Mononuclear cell (primary cell): ENCODE measurements around the gene RESP18. TPM values are rescaled to one million over a fixed set of nuclear protein-coding genes. Genes with fewer than 3 reads are reported as not detected.
"Not testable (repeated sequence)": the region's sequence is repeated elsewhere in the genome, so short reads cannot be mapped to it uniquely, and the experiment has no call there.

Source experiments
- H3K27me3 ChIP-seq: 2 replicates; pipeline ENCODE4 v1.6.0; 2011; ENCODE audit warnings: low read length, control low read depth; ENCODE audit not compliant: insufficient read depth
- H3K4me1 ChIP-seq: 2 replicates; pipeline ENCODE4 v1.5.1; 2011; ENCODE audit warnings: mild to moderate bottlenecking, low read length, control low read depth; ENCODE audit not compliant: insufficient read depth
- H3K4me3 ChIP-seq: 2 replicates; pipeline ENCODE4 v1.5.1; 2011; ENCODE audit warnings: mild to moderate bottlenecking, low read length, moderate library complexity
- H3K9me3 ChIP-seq: 2 replicates; pipeline ENCODE4 v1.5.1; 2011; ENCODE audit warnings: low read depth, mild to moderate bottlenecking, control low read depth, low read length
- total RNA-seq: library from RNA; depleted of rRNA; stranded (reverse); fragments of >200 nt; gene quantifications from one replicate; pipeline ENCODE4 v1.2.3, GENCODE V29; 2012

Gene RESP18
- total RNA-seq, 1 donor: not detected

DNA sequence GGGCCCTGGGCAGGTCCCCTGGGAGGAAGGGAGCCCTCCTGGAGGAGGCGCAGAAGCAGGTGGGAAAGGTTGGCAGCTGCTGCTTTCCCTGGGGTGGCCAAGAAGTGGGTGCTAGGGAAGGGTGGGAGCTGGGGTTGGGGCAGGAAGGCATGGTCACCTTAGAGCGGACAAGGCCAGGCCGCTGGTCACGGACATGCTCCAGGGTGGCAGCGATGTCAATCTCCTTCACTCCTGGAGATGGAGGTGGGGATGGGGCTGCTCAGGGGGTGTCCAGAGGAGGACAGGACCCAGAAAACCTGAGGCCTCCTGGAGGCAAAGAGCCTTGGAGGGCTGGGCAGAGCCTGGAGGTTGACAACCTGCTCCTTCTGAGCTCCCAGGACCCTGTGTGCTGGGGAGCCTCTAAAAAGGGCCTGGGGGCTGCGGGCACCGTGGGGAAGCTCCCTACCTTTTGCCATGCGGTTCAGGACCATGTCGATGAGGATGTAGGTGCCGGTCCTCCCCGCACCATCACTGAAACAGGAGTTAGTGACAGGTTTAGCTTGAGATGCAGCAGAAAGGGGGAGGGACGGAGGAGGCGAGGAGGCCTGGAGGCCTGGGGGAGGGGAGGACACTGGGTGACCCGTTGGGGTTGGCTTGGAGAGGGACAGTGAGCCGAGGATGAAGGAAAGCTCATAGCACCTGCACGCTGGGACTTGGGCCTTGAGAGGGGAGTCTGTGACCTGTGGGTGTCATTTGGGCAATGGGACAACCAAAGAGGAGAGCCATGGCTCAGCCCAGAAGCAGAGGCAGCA lies 42.0 kb downstream of the RESP18 start:
- H3K4me1 ChIP-seq: peaks cover 12% of the 10 kb centered on the region
- no peak overlapping the region for H3K4me3 ChIP-seq
- no peaks in the 10 kb centered on the region for H3K27me3 ChIP-seq
- no peaks in the 10 kb centered on the region for H3K9me3 ChIP-seq

DNA sequence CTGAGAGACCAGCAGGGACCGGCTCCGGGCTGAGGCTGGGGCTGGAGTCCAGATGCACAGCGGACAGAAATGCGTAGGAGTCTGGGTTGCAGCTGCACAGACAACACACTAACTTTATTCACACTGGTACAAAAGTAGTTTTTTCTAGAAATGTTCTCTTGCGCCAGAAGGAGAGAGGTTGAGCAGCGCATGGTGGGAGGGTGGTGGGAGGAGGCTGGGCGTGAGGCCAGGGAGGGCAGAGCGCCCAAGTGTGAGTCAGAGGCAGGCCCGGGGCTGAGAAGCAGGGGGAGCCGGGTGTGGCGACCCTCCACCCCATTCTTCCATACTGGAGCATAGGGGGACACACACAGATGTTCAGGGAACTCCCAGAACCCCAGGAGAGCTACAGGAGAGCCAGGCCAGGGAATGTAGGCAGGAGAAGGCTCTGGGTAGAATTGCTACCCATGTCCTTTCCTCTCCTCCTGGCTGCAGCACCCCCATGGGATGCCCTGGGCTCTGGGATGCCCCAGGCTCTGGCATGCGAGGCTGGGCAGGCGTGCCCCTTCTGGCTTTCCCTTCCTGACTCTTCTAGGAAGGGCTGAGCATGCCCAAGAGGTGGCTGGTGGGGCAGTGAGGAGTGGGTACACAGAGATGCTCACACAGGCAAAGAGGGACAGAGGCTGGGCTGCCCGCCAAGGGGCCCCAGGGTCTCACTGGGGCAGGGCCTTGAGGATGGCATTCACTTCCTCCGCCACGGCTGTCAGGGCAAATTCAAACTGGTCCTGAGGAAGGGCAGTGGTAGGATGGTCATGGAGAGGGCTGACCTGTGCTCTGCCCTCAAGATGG lies 42.8 kb downstream of the RESP18 start:
- Histone ChIP-seq H3K27me3 (no peaks in the 10 kb centered on the region), H3K9me3 (no peaks in the 10 kb centered on the region), H3K4me3 (no peak overlapping the region), H3K4me1 (peaks cover 7% of the 10 kb centered on the region)

DNA sequence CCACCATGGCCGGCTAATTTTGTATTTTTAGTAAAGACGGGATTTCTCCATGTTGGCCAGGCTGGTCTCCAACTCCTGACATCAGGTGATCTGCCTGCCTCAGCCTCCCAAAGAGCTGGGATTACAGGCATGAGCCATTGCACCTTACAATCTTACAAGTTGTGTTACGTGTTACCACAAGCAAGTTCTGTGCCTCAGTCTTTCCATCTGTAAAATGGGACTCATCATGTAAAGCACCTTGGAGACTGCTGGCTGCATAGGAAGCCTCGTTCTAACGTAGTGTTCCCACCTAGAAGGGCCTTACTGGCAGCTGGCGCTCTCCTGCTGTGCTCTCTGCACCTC lies 43.4 kb downstream of the RESP18 start:
- H3K4me1 ChIP-seq: peaks cover 2% of the 10 kb centered on the region
- no peaks in the 10 kb centered on the region for H3K9me3 ChIP-seq
- H3K4me3 ChIP-seq: no peak overlapping the region
- H3K27me3 ChIP-seq: no peaks in the 10 kb centered on the region

DNA sequence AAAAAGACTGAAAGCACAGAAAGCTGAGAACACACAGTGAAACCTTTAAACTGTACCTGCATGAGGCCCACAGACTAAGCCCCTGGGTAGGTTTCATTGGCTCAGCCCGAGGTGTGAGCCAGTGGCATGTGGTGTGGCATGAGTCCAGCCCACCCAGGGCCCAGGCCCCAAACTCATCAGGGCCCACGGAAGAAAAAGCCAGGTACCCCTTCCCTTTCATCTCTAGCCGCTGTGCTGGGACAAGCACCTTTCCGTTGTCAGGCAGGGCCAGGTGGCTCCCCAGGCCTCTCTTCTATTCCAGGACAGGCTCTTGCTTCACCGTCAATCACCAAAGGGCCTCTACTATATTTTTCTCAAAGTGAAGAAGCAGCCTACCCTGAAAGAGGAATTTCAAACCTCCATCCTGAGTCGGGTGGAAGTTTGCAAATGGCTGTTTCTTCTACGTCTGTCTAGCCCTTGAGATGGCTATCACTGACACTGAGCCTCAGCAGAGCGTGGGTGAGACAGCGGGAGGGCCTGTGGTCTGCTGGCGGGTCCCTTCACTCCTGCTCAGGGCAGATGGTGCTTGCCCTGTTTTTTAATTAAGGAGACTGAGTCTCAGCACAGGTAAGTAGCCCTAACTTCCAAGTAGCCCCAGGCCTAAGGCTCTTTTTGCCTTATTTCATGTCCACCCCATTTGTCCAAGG lies 44.8 kb downstream of the RESP18 start:
- no peaks in the 10 kb centered on the region for H3K9me3 ChIP-seq
- H3K4me1 ChIP-seq: no peaks in the 10 kb centered on the region
- H3K27me3 ChIP-seq: no peaks in the 10 kb centered on the region
- no peak overlapping the region for H3K4me3 ChIP-seq

DNA sequence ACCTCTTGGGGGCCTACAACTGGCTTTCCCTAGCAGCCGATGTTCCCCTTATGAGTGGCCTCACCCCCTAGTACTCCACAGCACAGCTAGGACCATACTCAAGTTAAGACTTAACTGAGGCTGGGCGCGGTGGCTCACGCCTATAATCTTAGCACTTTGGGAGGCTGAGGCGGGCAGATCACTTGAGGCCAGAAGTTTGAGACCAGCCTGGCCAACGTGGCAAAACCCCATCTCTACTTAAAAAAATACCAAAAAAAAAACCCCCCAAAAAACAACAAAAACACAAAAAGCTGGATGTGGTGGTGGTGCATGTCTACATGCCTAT lies 45.5 kb downstream of the RESP18 start:
- not testable (repeated sequence) for H3K4me3 ChIP-seq, H3K9me3 ChIP-seq, H3K4me1 ChIP-seq, H3K27me3 ChIP-seq

DNA sequence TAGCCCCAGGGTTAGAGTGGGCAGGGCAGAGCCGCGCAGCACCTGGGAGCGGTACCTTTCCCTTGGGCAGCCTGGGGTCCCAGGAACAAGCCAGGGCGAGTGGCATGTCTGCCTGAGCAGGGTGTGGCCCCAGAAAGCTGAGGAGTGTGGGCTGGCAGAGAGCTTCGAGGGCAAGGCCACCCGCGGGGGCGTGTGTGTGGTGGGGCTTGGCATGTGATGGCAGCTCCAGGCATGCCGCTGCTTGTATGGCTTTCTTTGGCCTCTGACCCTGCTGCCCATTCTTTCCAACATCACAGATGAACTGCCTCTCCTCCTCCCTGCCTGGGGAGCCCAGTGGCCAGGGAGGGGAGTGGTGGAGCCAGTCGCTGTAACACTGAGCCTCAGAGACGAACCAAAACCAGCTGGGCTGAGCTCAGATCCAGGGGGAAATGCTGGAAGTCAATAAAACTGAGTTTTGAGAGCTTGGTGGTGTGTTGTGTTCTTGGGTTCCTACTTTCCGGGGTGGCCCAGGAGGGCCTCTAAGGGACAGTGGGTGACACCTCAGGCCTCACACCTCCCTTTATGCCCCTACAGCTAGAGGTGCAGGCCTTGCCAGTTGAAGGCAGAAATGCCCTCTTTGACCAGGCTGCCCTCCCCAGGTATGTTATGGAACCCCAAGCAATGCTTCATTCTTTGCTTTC lies 46.0 kb downstream of the RESP18 start:
- H3K4me1 ChIP-seq: no peaks in the 10 kb centered on the region
- H3K9me3 ChIP-seq: no peaks in the 10 kb centered on the region
- no peaks in the 10 kb centered on the region for H3K27me3 ChIP-seq
- H3K4me3 ChIP-seq: no peak overlapping the region

DNA sequence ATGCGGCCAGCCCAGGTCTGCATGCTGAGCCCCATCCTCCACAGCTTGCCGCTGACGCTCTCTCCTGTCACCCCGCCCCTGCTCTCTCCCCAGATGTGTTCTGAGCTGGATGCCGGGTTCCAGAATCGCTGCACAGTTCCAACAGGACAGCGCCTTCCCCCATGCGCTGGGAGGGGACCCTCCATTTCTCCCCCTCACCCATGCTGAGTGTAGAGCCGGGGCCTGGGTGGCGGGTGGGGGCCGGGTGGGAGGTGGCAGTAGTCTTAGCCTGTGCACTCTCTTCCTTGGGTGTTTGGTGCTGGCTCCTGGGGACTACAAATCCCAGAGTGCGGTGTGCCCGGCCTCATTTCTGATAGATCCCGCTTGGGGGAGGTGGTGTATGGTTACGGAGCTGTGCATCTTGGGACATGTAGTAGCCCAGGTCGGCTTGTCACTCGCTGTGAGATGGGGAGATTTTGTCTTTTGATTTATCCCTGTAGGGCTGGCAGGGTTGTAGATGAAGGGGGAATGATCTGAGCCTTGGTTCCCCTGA lies 46.6 kb downstream of the RESP18 start:
- Histone ChIP-seq H3K4me3 (no peak overlapping the region), H3K9me3 (no peaks in the 10 kb centered on the region), H3K4me1 (no peaks in the 10 kb centered on the region), H3K27me3 (no peaks in the 10 kb centered on the region)

DNA sequence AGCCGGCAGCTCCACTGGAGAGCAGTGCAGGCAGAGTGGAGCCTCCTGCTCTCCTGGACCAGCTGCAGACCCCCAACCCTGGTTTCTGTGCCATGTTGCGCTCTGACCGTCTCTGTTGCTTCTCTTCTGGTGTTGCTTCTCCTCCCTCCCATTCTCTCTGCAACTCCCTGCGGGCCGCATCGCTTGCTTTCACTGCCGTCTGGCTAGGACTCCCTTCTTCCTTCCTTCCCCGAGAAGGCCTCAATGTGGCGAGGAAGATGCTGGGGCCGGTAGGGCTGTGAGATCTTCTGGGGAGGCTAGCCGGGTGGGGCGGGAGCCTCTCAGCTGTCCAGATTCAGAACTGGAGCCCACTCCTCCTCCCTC lies 47.2 kb downstream of the RESP18 start:
- no peaks in the 10 kb centered on the region for H3K27me3 ChIP-seq

DNA sequence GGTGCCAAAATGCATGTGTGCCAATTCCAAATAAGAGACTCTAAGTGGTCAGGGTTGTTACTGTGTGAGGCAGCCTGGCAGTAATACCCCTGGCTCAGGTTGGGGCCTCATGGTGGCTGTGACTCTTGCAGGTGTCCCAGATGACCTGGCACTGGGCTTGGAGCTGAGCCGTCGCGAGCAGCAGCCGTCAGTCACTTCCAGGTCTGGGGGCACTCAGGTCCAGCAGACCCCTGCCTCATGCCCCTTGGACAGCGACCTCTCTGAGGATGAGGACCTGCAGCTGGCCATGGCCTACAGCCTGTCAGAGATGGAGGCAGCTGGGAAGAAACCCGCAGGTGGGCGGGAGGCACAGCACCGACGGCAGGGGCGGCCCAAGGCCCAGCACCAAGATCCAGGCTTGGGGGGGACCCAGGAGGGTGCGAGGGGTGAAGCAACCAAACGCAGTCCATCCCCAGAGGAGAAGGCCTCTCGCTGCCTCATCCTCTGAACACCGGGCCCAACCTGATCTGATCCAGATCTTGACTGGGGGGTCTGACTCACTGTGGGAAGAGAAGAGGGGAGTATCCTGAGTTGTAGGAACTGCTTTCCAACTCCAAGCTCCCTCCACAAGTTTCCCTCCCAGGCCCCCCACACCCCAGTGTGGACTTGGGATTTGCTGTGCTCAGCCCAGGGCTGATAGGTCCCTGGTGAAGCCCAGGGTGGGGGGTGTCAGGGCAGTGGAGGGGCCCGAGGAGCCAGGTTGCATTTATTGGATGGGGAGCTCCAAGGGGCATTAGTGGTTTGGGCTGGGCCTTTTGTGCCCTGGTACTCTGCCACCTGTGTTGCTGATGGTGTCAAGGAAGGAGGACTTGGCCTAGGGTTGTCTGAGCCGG lies 47.8 kb downstream of the RESP18 start:
- Histone ChIP-seq H3K4me1 (peaks cover 12% of the 10 kb centered on the region), H3K27me3 (no peaks in the 10 kb centered on the region), H3K9me3 (no peaks in the 10 kb centered on the region), H3K4me3 (no peak overlapping the region)

More for the DNA sequence above, 47.2 kb downstream of the RESP18 start:
- Histone ChIP-seq H3K9me3 (no peaks in the 10 kb centered on the region), H3K4me1 (peaks cover 6% of the 10 kb centered on the region), H3K4me3 (no peak overlapping the region)

DNA sequence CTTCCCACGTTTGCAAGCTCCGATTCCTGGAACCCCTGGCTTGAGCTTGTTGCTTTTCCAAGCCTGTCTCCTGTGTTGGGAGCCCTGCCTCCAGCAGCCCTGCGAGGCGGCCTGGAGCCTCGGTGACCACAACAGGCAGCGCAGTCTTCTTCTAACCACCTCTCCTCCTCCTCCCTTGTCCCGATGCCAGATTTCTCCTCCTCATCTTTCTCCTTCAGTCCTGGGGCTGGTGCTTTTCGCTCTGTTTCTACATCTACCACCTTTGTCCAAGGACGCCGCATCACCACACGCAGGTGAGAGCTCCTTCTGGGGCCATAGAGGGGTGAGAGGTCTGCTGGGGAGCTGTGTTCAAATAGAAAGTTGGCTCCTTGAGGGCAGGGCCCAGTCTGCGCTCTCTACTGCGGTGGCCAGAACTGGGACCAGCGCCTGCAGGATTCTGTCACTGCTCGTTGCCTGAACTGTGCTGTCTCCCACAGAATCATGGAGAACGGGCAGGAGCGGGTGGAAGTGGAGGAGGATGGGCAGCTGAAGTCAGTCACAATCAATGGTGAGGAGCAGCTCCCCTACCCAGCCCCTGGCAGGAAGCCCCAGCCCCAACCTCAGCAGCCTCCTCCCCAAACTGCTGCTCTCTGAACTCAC lies 49.5 kb downstream of the RESP18 start:
- H3K4me1 ChIP-seq: peaks cover 23% of the 10 kb centered on the region
- no peaks in the 10 kb centered on the region for H3K27me3 ChIP-seq
- no peak overlapping the region for H3K4me3 ChIP-seq

DNA sequence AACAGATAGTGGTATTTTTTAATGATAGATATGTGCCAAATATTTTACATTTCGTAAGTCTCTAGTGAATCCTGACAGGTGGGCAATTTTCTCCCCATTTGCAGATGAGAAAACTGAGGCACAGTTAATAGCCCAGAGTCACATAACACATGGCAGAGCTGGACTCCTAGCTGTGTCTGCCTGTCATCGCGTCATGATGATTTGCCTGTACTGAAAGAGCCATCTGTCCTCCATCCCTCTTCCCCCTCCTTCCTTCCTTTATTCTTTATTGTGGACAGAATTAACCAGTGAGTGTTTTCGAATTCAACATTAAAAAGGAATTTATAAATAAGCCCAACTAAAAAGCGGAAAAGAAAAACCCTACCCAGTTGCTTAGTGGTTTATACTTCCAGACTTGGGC lies 50.2 kb downstream of the RESP18 start:
- Histone ChIP-seq H3K4me3 (no peak overlapping the region), H3K4me1 (peaks cover 29% of the 10 kb centered on the region), H3K27me3 (no peaks in the 10 kb centered on the region), H3K9me3 (no peaks in the 10 kb centered on the region)

More for the DNA sequence above, 49.5 kb downstream of the RESP18 start:
- H3K9me3 ChIP-seq: no peaks in the 10 kb centered on the region

DNA sequence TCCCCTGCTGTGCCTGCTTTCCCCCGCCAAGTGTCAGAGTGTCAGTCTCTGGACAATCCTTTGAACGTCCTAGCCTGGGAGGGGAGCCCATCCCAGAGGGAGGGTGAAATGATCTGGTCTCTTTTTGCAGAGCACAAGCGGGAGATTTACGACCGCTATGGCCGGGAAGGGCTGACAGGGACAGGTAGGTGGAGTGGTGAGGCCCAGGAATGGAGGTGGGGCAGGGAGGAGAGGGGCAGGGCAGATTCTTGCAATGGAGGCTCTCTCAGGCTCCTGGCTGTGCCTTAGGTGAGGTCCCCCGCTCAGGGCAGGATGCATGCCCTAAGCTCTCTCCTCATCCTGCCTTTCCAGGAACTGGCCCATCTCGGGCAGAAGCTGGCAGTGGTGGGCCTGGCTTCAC lies 51.0 kb downstream of the RESP18 start:
- Histone ChIP-seq H3K27me3 (no peaks in the 10 kb centered on the region), H3K4me1 (peaks cover 29% of the 10 kb centered on the region), H3K9me3 (no peaks in the 10 kb centered on the region), H3K4me3 (no peak overlapping the region)

DNA sequence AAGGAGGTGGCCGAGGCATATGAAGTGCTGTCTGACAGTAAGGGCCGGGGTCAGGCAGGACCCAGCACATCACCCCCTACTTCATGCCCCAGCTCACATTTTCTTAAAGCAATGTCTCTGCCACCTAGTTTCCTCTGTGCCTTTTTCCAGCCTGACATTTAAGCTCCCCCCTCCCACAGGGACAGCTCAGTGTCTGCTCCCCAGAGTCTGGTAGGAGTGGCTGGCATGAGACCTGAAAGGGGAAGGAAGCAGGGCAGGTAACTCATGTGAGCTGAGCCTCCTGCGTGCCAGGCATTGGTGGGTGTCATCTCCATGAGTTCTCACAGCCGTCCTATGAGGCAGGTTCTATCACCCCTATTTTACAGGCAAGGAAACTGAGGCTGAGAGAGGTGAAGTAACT lies 51.9 kb downstream of the RESP18 start:
- Histone ChIP-seq H3K9me3 (no peaks in the 10 kb centered on the region), H3K27me3 (no peaks in the 10 kb centered on the region), H3K4me3 (no peak overlapping the region), H3K4me1 (peaks cover 29% of the 10 kb centered on the region)
